Endodermal cell (in vitro differentiated cells): ENCODE data around the gene DCXR. TPM values are rescaled to one million over a fixed set of nuclear protein-coding genes. Genes with fewer than 3 reads are reported as not detected.

Source experiments
- DNase-seq: peaks from one replicate; pipeline ENCODE4 v3.0.0-alpha.2; 2017
- H3K27ac ChIP-seq: 2 replicates; pipeline ENCODE4 v1.5.1; 2013; ENCODE audit warnings: mild to moderate bottlenecking, low read depth, low read length, moderate library complexity
- H3K27me3 ChIP-seq: 2 replicates; pipeline ENCODE4 v1.6.1; 2013; ENCODE audit warnings: mild to moderate bottlenecking, low read length, moderate library complexity; ENCODE audit not compliant: insufficient read depth, control insufficient read depth, poor library complexity, severe bottlenecking
- H3K36me3 ChIP-seq: 2 replicates; pipeline ENCODE4 v1.7.0; 2013; ENCODE audit warnings: mild to moderate bottlenecking, low read length, moderate library complexity; ENCODE audit not compliant: control insufficient read depth, insufficient read depth
- H3K4me1 ChIP-seq: one replicate; pipeline ENCODE4 v1.7.0; 2013; ENCODE audit warnings: low read length; ENCODE audit not compliant: control insufficient read depth, insufficient read depth
- H3K4me3 ChIP-seq: 2 replicates; pipeline ENCODE4 v1.5.1; 2013; ENCODE audit warnings: mild to moderate bottlenecking, low read length, moderate library complexity
- H3K9ac ChIP-seq: 2 replicates; pipeline ENCODE4 v1.6.1; 2013; ENCODE audit warnings: mild to moderate bottlenecking, low read length, moderate library complexity; ENCODE audit not compliant: poor library complexity, severe bottlenecking; ENCODE audit errors: extremely low read depth
- H3K9me3 ChIP-seq: 2 replicates; pipeline ENCODE4 v1.6.1; 2013; ENCODE audit warnings: mild to moderate bottlenecking, low read length, moderate library complexity; ENCODE audit not compliant: control insufficient read depth
- H3K27ac Mint-ChIP-seq: 2 replicates; pipeline ENCODE4 v1.8.0; 2020; ENCODE audit warnings: mixed read lengths
- H3K27me3 Mint-ChIP-seq: 2 replicates; pipeline ENCODE4 v1.8.0; 2021; ENCODE audit warnings: mild to moderate bottlenecking, mixed read lengths; ENCODE audit not compliant: insufficient read depth
- H3K36me3 Mint-ChIP-seq: 2 replicates; pipeline ENCODE4 v1.8.0; 2020; ENCODE audit warnings: low read depth, mixed read lengths
- H3K4me1 Mint-ChIP-seq: 2 replicates; pipeline ENCODE4 v1.8.0; 2020; ENCODE audit warnings: mixed read lengths
- H3K4me3 Mint-ChIP-seq: 2 replicates; pipeline ENCODE4 v1.8.0; 2020; ENCODE audit warnings: mild to moderate bottlenecking, moderate library complexity, mixed read lengths
- H3K9me3 Mint-ChIP-seq: 2 replicates; pipeline ENCODE4 v1.8.0; 2020; ENCODE audit warnings: mild to moderate bottlenecking, mixed read lengths
- CTCF ChIP-seq: fragments of 200-600 bp; sonication (generic); conservative IDR thresholded peaks from 2 replicates; pipeline ENCODE4 v1.5.0; 2021; ENCODE audit warnings: antibody characterized with exemption, mild to moderate bottlenecking
- WGBS, 2 experiments: methylation state at CpG; one replicate each; pipeline versions ENCODE4 v1.1.5 to v1.1.7; 2013; ENCODE audit warnings: missing lambda C conversion rate in 2 of 2, mixed read lengths in 1 of 2; ENCODE audit not compliant: insufficient coverage in 1 of 2, insufficient read length in 1 of 2; 5-methylcytosine and 5-hydroxymethylcytosine counted together
- total RNA-seq, 2 donors: library from RNA; stranded (reverse); fragmentation: NEBNext Ultra II Directional in 1 of 2; extraction: Animal tissue kit (Norgen Biotek cat#: 25700) in 1 of 2; gene quantifications; 2 replicates in 1 of 2; 3 replicates in 1 of 2; pipeline ENCODE4 v1.2.1, GENCODE V29; 2021

Gene DCXR
- total RNA-seq, 2 donors from 2014 or later: 73.8 to 83.6 TPM

GRCh38 chr17:81991684-81992305 is 45.7 kb downstream of the DCXR start:
- Histone ChIP-seq H3K27me3 (no peaks in the 10 kb centered on the region), H3K4me3 (no peak overlapping the region), H3K36me3 (peaks cover 3% of the 10 kb centered on the region), H3K27ac (peak overlapping the region; percentile 96), H3K4me1 (no peaks in the 10 kb centered on the region), H3K9me3 (no peaks in the 10 kb centered on the region), H3K9ac (no peak overlapping the region)
- 56 to 75% methylated on average over 13 to 31 of the region's 31 CpGs for WGBS, 2 experiments
- DNase-seq: peak; percentile 85
- Mint-ChIP-seq H3K36me3 (peaks cover 22% of the 10 kb centered on the region), H3K4me3 (no peak overlapping the region), H3K27ac (no peak overlapping the region), H3K4me1 (no peaks in the 10 kb centered on the region), H3K27me3 (no peaks in the 10 kb centered on the region), H3K9me3 (no peaks in the 10 kb centered on the region)
- no peak for TF ChIP-seq CTCF

- Histone ChIP-seq H3K27ac (peak overlapping the region; percentile 96), H3K9me3 (no peaks in the 10 kb centered on the region), H3K27me3 (no peaks in the 10 kb centered on the region), H3K4me3 (no peak overlapping the region), H3K4me1 (no peaks in the 10 kb centered on the region), H3K9ac (no peak overlapping the region), H3K36me3 (peaks cover 3% of the 10 kb centered on the region)
- H3K4me3 Mint-ChIP-seq: no peak overlapping the region
- no peaks in the 10 kb centered on the region for H3K4me1 Mint-ChIP-seq
- WGBS, 2 experiments: 93 to 96% methylated on average over 19 to 25 of the region's 25 CpGs
- no peak overlapping the region for H3K27ac Mint-ChIP-seq
- H3K36me3 Mint-ChIP-seq: peaks cover 23% of the 10 kb centered on the region
- no peak for DNase-seq
- no peaks in the 10 kb centered on the region for H3K27me3 Mint-ChIP-seq
- no peaks in the 10 kb centered on the region for H3K9me3 Mint-ChIP-seq
- TF ChIP-seq CTCF: no peak
Observed at GRCh38 chr17:81990836-81991683, 46.4 kb downstream of the DCXR start.

- no peak for DNase-seq
- H3K36me3 Mint-ChIP-seq: peaks cover 44% of the 10 kb centered on the region
- no peak for TF ChIP-seq CTCF
- H3K4me3 Mint-ChIP-seq: no peak overlapping the region
- Histone ChIP-seq H3K27me3 (no peaks in the 10 kb centered on the region), H3K36me3 (peaks cover 25% of the 10 kb centered on the region), H3K9ac (no peak overlapping the region), H3K9me3 (no peaks in the 10 kb centered on the region), H3K4me1 (no peaks in the 10 kb centered on the region), H3K4me3 (no peak overlapping the region), H3K27ac (no peak overlapping the region)
- H3K27ac Mint-ChIP-seq: no peak overlapping the region
- no peaks in the 10 kb centered on the region for H3K4me1 Mint-ChIP-seq
- H3K9me3 Mint-ChIP-seq: no peaks in the 10 kb centered on the region
- H3K27me3 Mint-ChIP-seq: no peaks in the 10 kb centered on the region
- 94 to 97% methylated on average over 22 to 26 of the region's 26 CpGs for WGBS, 2 experiments
Observed at GRCh38 chr17:81987161-81987770, 50.2 kb downstream of the DCXR start.
